Measurements from ENCODE around the gene QSER1.

Gene QSER1

DNA sequence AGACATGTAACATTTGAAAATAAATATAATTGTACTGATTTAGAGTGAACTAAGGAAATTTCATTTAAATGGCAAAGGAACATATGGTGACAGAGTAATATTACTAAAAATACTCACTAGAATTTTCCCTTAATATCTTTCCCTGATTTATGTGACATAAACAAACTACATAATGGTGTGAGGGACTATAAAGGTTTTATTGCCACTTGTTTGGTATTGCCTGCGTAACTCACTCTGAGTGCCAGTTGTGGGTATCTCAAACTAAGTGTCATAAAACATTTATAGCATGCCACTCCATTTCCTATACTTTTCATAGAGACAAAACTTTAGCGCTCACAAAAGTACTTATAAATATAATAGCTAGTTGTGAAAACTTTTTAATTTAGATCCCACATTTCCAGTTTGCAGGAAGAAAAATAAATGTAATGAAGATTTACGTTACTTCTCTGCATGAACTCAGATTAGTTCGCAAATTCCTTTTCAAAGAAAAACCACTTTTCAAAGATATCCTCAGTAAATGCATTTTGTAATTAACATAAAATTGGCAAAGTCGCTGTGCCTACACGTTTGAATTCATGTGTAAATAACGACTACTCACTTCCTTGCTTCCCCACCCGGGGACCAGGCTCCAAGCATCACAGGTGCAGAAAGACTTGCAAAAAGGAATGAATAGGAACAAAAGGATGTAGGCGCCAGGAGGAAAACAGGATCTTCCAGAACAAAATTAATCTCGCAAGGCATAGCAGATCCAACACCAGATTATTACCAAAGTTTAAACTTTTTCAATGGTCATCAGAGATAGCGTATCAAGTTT, 1.6 kb upstream of the QSER1 start:
- DNase-seq (ENCODE audit: low read depth in 1 of 2, low spot score in 1 of 2): no peak

DNA sequence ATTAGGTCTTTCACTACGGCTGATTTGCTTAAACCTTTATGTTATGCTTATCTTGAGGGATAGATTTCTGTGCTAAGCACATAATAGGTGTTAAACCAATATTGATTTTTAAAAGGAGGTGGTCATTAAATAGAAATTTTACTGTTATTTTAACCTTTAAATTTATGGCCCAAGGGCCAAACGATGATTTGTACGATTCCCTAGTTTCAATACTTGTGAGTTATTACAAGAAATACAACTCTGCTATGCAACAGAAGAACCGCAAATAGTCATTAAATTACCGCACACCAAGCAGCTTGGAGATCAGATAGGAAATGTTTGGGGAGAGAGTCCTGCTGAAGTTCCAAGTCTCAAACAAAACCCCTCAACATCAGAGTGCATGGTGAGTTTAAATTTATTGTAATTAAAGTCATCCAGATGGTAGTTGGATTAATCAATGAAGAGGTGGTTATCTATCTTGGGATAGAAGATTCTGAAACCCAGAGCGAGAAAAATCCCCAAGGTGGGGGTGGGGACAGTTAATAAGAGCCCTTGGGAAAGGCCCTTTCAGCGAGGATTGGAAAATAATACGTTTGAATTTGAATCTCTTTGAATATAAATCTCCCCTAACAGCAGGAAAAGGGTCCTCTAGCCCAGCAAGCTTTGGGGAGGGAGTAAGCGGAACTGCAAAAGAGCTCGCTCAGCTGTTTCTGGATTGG, 805 bp upstream of the QSER1 start:
- DNase-seq (ENCODE audit: low read depth in 1 of 2, low spot score in 1 of 2): no peak

DNA sequence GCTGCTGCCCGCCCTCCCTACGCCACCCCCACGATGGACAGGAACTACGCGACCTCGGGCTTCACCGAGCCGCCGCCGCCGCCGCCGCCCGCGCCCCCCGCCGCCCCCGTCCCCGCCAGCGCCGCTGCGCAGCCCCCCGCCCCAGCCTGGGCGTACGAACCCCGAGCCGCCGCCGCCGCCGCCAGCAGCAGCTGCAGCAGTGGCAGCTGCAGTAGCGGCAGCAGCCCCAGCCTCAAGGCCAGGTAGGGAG, 407 bp downstream of the QSER1 start:
- no peak for DNase-seq (ENCODE audit: low read depth in 1 of 2, low spot score in 1 of 2)

DNA sequence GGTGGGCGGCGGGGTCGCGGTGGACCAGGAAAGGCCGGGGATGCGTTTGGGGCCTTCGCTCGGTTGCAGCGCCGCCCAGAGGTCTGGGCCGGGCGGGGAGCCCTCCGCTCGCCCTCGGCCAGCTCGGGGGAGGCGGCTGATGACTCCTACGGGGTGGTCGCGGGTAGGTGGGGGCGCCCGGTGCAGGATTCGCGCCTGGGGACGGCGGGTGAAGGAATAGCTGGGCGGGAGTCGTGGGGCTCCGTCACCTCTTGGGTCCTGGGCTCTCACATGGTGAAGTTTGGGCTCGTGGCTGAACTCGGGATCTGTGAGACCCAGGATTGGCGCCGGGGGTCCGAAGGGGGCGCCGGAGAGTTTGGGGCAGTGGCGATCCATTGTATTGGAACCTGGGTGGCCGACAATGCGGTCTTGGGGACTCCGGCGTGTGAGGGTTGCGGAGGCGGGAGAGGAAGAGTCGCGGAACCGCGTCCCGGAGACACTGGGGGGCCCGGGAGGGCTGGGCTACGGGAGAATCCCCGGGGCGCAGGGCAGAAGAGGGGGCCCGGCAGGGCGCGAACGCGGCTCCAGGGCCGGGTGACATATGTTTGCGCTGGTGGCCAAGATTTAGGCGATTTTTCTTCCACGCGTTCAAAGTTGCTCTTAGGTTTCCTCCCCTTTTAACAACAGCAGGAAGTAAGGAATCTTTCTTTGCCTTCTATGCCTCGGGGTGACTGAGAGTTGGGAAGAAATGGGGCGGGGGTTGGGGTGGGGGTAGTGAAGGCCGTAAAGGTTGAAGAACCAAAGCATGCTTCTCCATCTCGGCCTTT, 935 bp downstream of the QSER1 start:
- peak in 1 of 2 donors; percentile 33 for DNase-seq (ENCODE audit: low read depth in 1 of 2, low spot score in 1 of 2)

DNA sequence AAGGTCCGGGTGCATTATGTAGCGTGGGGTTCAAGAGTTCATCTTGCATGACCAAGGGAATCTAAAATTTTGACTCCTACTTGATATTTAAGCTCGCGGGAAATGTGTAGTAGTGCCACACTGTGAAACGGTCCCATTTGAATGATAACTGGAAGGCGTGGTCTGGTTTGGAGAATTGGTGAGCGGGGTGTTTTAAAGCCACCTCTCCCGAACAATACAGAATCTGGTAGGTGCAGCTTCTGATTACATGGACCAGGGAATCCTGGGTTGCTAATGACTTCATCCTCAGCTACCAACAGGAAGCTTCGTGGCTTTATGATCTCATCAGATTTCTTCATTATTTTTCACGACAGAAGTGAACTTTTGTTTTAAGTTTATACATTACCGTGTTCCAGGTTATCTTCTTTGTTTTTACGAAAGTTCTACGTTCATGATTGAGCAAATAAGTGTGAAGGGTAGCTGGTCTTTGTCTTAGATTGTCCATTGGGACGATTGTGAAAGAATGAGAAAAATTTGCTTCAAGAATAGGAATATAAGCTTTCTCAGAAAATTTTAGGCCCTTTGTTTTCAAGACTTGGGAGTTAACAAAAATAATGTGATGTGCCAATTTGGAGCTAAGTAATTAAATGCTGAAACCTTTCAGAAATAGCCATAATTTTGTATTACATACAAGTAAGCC, 1.7 kb downstream of the QSER1 start:
- no peak for DNase-seq (ENCODE audit: low read depth in 1 of 2, low spot score in 1 of 2)

DNA sequence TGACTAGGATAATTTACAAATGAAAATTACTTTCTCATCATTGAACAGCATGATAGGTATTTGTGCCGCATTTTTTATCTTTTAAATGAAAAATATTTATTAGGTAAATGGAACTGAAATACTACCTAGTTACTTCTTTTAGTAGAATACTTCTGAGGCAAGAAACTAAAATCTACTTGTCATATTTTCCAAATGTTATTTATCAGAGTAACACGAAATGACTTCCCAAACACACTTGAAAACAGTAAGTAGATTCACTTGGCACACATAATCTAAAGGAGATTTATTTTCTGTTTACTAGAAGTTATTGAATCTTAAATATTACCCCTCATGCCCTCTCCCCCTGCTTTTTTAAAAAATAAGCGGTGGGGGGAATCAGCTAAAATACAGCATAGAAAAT, 2.3 kb downstream of the QSER1 start:
- DNase-seq (ENCODE audit: low read depth in 1 of 2, low spot score in 1 of 2): no peak

DNA sequence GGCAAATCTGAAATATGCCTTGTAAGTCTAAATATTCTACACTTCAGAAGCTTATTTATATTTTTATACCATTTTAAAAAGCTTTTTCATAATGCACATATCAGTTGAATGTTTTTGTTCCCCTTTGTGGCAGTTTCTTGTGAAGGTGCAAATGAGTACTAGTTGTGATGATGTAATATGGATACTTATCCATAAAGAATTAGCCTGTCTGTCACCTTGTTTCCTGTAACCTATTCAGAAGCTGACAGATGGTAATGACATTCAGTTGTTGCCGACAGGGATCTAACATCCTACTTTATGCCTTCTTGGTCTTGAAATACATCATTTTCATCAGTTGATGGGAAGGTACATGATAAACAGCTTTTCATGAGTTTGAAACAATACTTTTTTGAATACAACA, 2.9 kb downstream of the QSER1 start:
- no peak for DNase-seq (ENCODE audit: low read depth in 1 of 2, low spot score in 1 of 2)

DNA sequence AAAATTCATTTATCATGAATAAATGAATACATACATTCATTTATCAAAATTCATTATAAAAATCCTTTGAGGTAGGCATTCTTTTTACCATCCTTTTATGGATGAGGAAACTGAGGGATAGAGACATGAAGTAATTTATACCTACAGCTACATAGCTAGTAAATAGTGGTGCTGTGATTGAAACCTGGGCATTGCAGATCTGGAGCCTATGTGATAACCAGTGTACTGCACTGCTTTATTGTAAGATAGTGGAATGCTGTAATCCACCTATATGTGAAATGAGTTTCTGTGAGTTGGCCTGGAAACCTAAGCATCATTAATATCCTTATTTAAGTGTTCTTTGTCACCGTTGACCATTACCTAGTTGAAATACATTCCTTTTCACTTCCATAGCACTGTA, 4.5 kb downstream of the QSER1 start:
- DNase-seq (ENCODE audit: low read depth in 1 of 2, low spot score in 1 of 2): no peak

DNA sequence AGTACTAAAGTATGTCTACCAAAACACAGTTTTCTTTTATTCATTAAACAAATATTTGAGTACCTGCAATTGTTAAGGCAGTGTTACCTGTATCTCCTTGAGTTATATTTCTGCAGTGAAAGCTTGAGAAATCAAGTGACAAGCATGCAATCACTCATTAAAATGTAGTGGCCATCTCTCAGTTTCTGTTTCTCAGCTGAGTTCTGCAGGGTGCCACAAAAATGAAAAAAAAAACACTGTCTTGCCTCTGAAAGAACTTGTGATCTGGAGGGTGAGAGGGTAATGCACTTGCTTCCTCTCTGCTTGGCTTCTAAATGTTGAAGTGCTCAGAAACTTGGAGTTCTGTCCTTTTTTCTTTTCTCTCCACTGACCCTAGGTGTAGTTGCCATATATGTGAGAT, 6.8 kb downstream of the QSER1 start:
- DNase-seq (ENCODE audit: low read depth in 1 of 2, low spot score in 1 of 2): no peak

DNA sequence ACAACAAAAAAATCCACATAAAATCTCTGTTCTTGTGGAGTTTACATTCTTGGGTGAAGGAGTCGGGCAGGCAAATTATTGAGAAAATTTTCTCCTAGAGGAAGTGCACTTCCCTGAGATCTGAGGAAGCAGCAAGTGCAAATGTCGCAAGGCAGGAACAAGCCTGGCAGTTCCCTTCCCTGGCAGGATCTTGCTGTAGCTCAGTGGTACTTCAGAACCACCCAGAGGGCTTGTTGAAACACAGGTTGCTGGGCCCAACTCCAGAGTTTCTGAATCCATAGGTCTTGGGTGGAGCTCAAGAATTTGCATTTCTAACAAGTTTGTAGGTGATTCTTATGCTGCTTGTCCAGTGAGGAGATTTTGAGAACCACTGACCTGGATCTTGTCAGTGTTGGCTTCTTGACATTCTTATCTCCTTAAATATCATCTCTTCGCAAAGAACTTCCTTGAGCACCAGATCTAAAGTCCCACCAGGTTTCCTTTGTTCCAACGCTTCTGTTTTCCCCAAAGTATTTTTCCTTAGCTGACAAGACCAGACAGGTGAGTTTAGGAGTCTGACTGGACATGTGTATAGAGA, 9.6 kb downstream of the QSER1 start:
- no peak for DNase-seq (ENCODE audit: low read depth in 1 of 2, low spot score in 1 of 2)

DNA sequence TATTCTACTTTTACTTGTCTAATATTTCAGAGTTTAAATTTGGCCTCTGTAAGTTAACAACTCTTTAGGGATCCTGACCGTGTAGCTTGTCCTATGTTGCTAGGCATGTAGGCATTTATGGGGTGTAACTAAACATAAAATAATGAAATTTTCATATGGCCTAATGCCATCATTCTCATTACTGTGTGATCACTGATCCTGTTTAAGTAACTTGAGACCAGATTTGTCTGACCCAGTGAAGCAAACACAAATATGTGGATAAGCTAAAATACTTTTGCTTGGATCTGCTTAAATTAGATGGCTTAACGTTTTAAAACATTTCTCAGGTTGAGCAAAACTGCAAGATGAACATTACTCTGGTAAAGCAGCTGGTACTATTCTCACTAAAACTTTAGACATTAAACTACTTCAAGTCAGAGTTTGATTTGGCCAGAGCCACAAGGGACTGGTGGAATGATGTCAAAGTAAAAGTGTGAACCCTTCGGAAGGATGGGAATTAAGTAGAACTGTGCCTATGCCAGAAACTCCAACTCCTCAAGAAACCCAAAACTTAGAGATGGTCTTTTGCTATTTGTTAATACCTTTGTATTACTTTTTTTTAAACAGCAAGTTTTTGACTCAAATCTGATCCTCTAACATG, 12.5 kb downstream of the QSER1 start:
- no peak for DNase-seq (ENCODE audit: low read depth in 1 of 2, low spot score in 1 of 2)

DNA sequence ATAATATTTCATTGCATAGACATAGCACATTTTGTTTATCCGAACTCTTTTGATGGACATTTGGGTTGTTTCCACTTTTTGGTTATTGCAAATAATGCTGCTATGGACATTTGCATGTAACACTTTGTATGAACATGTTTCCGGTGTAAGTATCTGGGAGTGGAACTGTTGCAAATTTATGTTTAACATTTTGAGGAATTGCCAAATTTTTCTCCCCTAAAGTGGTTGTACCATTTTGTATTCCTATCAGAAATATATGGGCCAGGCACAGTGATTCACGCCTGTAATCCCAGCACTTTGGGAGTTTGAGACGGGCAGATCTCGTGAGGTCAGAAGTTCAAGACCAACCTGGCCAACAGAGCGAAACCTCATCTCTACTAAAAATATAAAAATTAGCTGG, 16.0 kb downstream of the QSER1 start:
- DNase-seq (ENCODE audit: low read depth in 1 of 2, low spot score in 1 of 2): no peak

DNA sequence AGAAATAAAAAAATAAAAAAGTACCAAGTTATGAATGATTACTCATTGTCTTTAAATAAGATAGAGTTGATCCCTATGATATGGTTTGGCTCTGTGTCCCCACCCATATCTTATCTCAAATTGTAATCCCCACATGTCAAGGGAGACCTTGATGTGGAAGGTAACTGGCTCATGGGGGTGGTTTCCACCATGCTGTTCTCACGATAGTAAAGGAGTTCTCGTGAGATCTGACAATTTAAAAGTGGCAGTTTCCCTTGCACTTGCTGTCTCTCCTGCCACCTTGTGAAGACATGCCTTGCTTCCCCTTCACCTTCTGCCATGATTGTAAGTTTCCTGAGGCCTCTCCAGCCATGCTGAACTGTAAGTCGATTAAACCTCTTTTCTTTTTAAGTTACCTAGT, 18.8 kb downstream of the QSER1 start:
- DNase-seq (ENCODE audit: low read depth in 1 of 2, low spot score in 1 of 2): no peak

DNA sequence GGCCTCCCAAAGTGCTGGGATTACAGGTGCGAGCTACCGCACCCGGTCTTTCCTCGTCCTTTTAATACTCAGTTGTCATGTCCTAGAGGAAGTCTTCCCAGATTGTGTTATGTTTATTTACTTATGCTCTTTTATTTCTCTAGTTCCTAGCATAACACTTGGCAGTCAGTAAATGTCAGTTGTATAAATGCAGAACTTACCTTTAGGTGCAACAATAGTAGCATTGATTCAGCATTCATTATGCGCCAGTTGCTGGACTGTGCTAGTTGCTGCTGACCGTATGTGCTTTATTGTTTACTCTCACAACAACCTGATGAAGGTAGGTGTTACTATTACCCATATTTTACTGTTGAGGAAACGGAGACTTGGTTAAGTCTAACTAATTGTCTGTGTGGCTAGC, 20.8 kb downstream of the QSER1 start:
- no peak for DNase-seq (ENCODE audit: low read depth in 1 of 2, low spot score in 1 of 2)

DNA sequence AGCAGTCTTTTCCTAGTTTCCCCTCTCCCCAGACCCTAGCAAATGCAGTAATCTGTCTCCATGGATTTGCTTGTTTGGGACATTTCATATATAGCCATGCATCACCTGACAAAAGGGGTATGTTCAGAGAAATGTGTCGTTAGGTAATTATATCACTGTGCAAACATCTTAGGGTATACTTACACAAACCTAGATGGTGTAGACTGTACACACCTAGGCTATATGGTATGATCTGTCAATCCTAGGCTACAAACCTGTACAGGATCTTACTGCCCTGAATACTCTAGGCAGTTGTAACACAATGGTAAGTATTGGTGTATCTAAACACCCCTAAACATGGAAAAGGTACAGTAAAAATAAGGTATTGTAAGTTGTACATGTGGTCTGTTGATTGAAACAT, 23.8 kb downstream of the QSER1 start:
- DNase-seq (ENCODE audit: low read depth in 1 of 2, low spot score in 1 of 2): no peak

DNA sequence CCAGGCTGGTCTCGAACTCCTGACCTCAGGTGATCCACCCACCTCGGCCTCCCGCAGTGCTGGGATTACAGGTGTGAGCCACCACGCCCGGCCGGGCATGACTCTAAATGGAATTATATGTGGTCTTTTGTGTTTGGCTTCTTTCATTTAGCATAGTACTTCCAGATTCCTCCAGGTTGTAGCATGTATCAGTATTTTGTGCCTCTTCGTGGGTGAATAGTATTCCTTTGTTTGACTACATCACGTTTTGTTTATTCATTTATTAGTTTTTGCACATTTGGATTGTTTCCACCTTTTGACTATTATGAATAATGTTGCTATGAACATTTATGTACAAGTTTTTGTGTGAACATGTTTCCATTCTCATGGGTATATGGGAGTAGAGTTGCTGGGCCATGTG, 24.4 kb downstream of the QSER1 start:
- DNase-seq (ENCODE audit: low read depth in 1 of 2, low spot score in 1 of 2): no peak

DNA sequence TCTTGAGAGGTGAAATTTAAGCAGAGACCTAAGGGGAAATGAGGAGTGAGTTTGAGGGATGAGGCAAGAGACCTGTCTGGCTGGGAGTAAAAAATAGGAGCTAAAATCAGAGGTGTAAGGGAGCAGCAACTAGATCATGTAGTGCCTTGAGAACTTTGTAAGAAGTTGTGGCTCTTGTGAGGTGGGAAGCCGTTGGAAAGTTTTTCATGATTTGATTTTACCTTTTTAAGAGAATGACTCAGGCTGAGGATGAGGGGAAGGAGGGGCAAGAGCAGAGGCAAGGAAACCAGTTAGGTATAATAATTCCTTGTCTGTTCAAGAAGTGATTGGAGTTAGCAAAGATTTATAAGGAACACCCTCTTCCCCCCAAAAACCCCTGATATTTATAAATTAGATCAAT, 25.8 kb downstream of the QSER1 start:
- DNase-seq (ENCODE audit: low read depth in 1 of 2, low spot score in 1 of 2): no peak

DNA sequence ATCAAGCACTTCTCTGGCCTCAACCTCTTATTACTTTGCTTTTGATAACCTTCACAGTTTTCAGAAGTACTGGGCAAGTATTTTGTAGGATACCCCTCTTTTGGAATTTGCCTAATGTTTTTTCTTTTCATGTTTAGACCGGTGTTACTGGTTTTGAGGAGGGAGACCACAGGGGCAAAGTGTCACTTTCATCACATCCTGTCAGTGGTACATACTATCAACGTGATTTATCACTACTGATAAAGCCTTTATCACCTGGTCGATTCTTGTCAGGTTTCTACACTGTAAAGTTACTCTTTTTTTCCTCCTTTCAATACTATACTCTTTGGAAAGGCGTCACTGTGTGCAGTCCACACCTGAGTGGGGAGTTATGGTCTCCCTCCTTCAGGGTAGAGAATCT, 26.7 kb downstream of the QSER1 start:
- DNase-seq (ENCODE audit: low read depth in 1 of 2, low spot score in 1 of 2): no peak

DNA sequence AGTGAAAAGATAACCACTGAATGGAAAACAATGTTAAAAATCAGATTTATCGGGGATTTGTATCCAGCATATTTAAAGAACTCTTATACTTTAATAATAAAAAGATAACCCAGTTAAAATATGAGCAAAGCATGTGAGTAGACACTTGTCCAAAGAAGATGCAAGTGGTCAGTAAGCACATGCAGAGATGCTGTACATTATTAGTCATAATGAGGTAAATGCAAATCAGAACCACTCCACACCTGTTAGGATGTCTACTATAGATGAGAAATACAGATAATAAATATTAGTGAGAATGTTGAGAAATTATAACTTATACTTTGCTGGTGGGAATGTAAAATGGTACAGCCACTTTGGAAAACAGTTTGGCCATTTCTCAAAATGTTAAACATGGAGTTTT, 28.0 kb downstream of the QSER1 start:
- DNase-seq (ENCODE audit: low read depth in 1 of 2, low spot score in 1 of 2): no peak

DNA sequence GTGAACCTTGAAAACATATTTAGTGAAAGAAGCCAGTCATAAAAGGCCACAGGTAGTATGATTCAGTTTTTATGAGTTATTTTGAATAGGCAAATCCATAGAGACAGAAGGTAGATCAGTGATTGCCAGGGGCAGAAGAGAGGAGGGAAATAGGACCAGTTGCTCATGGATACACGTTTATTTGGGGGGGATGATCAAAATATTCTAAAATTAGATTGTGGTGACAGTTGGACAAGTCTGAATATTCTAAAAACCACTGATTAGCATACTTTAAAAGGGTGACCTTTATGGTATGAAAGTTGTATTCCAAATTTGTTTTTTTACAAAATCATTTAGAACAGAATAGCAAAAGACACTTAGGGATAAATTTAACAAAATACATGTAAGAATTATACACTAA, 28.6 kb downstream of the QSER1 start:
- no peak for DNase-seq (ENCODE audit: low read depth in 1 of 2, low spot score in 1 of 2)

DNA sequence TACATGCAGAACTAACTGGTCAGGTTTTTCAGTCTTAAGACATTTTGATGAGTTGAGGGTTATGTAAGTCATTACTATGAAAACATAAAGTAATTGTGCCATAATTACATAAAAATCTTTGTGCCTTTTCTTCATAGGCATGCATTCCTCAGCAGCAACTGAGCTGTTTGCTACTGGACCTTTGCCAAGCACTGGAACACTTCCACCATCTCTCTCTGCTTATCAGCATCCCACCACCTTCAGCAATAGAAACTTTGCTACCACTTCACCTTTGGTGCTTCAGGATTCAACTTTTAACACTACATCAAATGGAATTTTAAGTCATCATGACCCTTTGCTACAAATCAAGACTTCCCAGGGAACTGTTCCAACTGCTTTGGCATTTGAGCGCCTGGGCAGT, 39.0 kb downstream of the QSER1 start:
- no peak for DNase-seq (ENCODE audit: low read depth in 1 of 2, low spot score in 1 of 2)

All from activated T-helper 1 cell treated with anti-CD3 and anti-CD28 coated beads, Interleukin-2, amount 50 U/mL, for 16 hours (primary cell).